Epidermal melanocyte (primary cell): ENCODE measurements around the gene EXOSC1.
"Not testable (repeated sequence)": the region's sequence is repeated elsewhere in the genome, so short reads cannot be mapped to it uniquely, and the experiment has no call there.

Experiments used
- DNase-seq: peaks from one replicate; pipeline ENCODE4 v3.0.0; 2011; ENCODE audit warnings: low spot score; ENCODE audit not compliant: insufficient read length

Gene EXOSC1

GRCh38 chr10:97459111-97459510, 13.3 kb upstream of the EXOSC1 start:
- DNase-seq, result no peak

DNA sequence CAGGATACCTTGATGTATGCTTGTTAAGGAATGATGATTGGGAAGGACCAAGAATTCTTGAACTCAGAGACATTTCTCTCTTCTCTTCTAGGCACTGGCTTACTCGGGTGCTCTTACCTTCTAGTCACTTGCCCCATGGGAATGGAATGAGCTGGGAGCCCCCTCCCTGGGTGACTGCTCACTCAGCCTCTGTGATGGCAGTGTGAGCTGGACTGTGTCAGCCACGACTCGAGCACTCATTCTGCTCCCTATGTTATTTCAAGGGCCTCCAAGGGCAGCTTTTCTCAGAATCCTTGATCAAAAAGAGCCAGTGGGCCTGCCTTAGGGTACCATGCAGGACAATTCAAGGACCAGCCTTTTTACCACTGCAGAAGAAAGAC, 10.9 kb upstream of the EXOSC1 start:
- DNase-seq, result no peak

- no peak for DNase-seq
Observed at GRCh38 chr10:97456034-97456685, 10.4 kb upstream of the EXOSC1 start.

DNA sequence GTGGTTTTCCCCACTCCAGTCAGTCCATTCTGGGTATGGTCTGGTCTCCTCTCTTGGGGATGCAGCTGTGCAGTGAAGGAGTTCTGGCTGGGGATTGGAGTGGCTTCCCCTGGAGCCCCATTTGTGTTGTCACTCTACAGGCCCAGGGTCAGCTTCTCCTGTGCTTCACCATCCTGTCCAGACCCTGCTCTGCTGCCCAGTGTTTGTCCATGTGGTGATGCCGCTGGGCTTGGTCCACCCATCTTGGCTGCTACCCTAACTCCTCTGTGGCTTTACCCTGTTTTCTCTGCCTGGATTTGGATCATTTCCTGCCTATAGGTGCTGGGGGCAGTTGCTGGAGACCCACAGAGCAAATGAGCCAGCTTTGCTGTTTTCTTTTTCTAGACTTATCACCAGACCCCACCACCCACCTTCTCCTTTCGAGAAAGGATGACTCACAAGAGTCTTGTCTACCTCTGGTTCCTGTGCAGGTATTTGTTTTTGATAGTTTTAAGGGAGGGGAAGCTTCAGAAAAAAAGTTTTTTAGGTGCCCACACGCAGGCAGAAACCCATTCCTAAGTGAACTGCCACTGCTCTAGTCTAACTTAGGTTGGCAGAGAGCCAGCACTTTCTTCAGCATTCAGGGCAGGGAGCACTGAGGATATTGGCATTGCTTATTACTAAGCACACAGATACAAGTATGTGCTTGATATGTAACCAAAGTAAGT, 8.7 kb upstream of the EXOSC1 start:
- no peak for DNase-seq

GRCh38 chr10:97452352-97452751, 6.5 kb upstream of the EXOSC1 start:
- no peak for DNase-seq

GRCh38 chr10:97451605-97452004, 5.8 kb upstream of the EXOSC1 start:
- DNase-seq, result no peak

DNA sequence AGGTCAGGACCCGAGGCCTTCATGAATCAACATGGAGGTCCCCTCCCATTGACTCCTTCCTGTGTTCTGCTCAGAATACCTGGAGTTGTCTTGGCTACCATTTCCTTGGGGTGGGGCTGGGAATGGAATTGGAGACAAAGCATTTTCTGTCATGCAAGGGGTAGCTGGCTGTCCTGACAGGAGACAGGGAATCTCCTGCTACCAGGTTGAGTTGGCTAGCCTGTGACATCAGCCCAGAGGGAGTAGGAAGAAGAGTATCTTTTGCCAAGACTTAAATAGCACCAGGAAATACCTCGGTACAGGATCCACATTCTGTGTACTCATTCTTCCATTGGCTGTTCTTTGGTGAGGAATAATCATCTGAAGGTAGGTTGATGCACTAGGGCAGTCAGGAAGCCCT, 5.0 kb upstream of the EXOSC1 start:
- DNase-seq, result no peak

DNA sequence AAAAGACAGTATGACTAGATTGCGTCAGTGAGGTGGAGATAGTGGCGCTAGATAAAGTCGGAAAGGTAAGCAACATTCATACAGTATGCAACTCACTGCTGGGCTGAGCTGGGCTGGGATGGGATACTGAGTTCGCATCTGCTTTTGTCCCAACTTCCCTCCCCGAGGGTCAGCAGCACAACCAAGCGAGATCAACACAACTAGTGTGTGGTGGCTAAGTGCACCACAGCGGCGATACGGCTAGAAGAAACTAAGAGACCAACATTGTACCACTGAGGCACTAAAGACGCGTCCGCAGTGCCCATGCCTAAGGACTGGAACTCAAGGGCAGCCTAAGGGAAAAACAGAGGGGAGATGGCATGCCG, 467 bp downstream of the EXOSC1 start:
- DNase-seq, result no peak

GRCh38 chr10:97444212-97444611, 1.6 kb downstream of the EXOSC1 start:
- DNase-seq, result no peak

GRCh38 chr10:97442277-97442676, 3.5 kb downstream of the EXOSC1 start:
- no peak for DNase-seq

DNA sequence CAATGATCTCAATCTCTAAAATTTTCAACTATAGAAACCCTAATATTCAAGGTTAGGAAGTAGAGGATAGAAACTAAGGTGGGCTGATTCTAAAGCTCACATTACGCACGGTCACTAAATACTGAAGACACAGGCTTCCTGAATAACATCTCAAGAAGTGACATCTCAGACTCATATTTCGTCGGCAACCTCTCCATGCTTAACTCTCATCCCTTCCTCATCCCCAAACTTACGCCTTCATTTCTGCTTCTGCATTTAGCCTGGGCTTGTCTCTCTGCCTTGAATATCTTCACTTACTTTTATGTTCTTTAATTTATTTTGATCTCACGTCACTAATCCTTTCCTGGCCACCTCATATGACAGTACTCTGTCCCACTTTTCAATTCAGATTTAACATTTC, 10.6 kb downstream of the EXOSC1 start:
- DNase-seq, result no peak

GRCh38 chr10:97434557-97434956, 11.2 kb downstream of the EXOSC1 start:
- no peak for DNase-seq

- no peak for DNase-seq
Observed at GRCh38 chr10:97434055-97434454, 11.8 kb downstream of the EXOSC1 start.

DNA sequence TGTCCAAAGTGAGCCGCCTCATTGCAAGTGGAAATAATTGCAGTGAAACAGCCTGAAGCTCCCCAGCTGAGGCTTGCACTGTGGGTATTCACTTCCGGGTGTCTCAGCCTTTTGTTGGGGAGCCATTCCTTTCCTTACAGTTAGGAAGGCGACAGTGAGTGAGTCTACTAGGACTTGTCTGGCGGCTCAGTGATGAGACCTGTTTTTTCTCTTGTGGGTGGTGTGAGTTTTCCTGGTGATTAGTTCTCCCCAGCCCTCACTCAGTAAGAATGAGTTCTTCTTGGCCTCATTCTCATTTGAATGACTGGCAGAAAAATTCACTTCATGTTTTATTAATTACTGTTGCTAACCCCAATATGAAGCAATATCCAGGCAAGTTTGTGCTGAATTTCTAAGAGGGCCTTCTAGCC, 17.2 kb downstream of the EXOSC1 start:
- DNase-seq, result no peak

GRCh38 chr10:97427571-97428179, 18.1 kb downstream of the EXOSC1 start:
- DNase-seq, result no peak

- DNase-seq, result no peak
Observed at GRCh38 chr10:97426776-97427570, 18.8 kb downstream of the EXOSC1 start.

- peak; percentile 98 for DNase-seq
Observed at GRCh38 chr10:97425964-97426775, 19.6 kb downstream of the EXOSC1 start, which contains the start of gene PGAM1. TSS of gene PGAM1 (plus strand) at chr10:97426191. CDS start at chr10:97426308, 117 bp downstream.

DNA sequence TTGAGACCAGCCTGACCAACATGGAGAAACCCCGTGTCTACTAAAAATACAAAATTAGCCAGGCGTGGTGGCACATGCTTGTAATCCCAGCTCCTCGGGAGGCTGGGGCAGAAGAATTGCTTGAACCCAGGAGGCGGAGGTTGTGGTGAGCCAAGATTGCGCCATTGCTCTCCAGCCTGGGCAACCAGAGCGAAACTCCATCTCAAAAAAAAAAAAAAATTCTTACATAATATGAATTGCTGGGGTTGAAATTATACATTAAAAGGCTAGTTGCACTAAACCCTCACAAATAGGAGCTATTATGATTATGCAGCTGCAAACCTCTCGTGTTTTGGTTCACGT, 22.1 kb downstream of the EXOSC1 start:
- not testable (repeated sequence) for DNase-seq

DNA sequence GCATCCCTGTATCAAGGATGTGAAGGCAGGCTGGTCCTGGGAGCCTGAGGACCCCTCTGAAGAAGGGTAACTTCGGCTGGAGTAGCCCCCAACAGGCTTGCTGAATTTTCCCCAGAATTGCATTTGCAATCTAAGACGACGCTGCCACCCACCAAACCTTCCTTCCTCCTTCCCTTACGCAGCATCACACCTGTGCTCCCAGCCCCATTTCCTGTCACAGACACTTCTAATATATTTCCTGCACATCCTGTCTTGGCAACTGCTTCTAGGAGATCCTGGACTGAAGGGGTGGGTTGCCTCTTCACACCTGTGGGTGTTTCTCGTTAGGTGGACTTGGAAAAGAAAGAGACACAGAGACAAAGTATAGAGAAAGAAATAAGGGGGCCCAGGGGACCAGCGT, 29.2 kb downstream of the EXOSC1 start:
- no peak for DNase-seq

DNA sequence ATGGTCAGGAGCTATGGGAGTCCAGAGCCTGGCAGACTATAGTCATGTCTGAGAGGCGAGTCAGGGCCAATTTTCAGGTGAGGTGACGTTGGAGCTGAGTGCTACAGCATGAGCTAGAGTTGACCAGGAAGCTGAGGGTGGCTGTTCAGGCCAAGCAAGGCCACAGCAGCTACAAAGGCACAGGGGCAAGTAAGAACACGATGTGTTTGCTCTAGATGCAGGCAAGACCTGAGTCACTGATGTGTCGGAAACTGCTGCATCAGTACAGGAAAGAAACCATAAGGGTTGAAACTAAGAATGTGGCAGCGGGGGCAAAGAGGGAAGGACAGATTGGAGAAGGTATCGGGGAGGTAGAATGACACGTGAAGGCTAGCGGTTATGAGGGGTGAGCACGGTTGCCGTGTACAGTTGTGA, 32.9 kb downstream of the EXOSC1 start:
- DNase-seq, result no peak

GRCh38 chr10:97411406-97411805, 34.4 kb downstream of the EXOSC1 start:
- DNase-seq, result no peak
